Liver (tissue), 9 donors: ENCODE data around the gene BRD3OS. TPM values are rescaled to one million over a fixed set of nuclear protein-coding genes. Genes with fewer than 3 reads are reported as not detected.

Experiments used
- DNase-seq: peaks from one replicate; pipeline ENCODE4 v3.0.0-alpha.2; 2017; ENCODE audit warnings: low spot score
- H3K27ac ChIP-seq, 2 donors: one replicate each; pipeline ENCODE4 v1.7.0; 2013; ENCODE audit warnings: inconsistent platforms in 2 of 2, low read length in 2 of 2, control low read depth in 1 of 2, low read depth in 1 of 2, mild to moderate bottlenecking in 1 of 2
- H3K27me3 ChIP-seq, 4 donors: one replicate each; pipeline versions ENCODE4 v1.6.1 to v1.7.0; 2013; ENCODE audit warnings: low read length in 3 of 4, inconsistent platforms in 1 of 4, mild to moderate bottlenecking in 1 of 4, moderate library complexity in 1 of 4; ENCODE audit not compliant: control insufficient read depth in 4 of 4, insufficient read depth in 4 of 4
- H3K36me3 ChIP-seq, 4 donors: one replicate each; pipeline versions ENCODE4 v1.6.1 to v1.7.0; 2013; ENCODE audit warnings: low read length in 3 of 4, mild to moderate bottlenecking in 3 of 4, low read depth in 1 of 4, moderate library complexity in 1 of 4; ENCODE audit not compliant: control insufficient read depth in 4 of 4, insufficient read depth in 3 of 4
- H3K4me1 ChIP-seq, 4 donors: one replicate each; pipeline versions ENCODE4 v1.6.1 to v1.7.0; 2013; ENCODE audit warnings: low read length in 3 of 4, mild to moderate bottlenecking in 3 of 4, moderate library complexity in 1 of 4; ENCODE audit not compliant: control insufficient read depth in 4 of 4, insufficient read depth in 4 of 4
- H3K4me3 ChIP-seq, 3 donors: one replicate each; pipeline versions ENCODE4 v1.6.1 to v1.7.0; 2013; ENCODE audit warnings: low read length in 3 of 3, control low read depth in 1 of 3, low read depth in 1 of 3, mild to moderate bottlenecking in 1 of 3
- H3K9ac ChIP-seq, 2 donors: one replicate each; pipeline ENCODE4 v1.7.0; 2013; ENCODE audit warnings: low read length in 2 of 2, mild to moderate bottlenecking in 2 of 2, moderate library complexity in 2 of 2, control low read depth in 1 of 2, low read depth in 1 of 2
- H3K9me3 ChIP-seq, 4 donors: one replicate each; pipeline versions ENCODE4 v1.6.1 to v1.7.0; 2013; ENCODE audit warnings: low read length in 3 of 4; ENCODE audit not compliant: control insufficient read depth in 4 of 4
- ATF3 ChIP-seq: IDR thresholded peaks from 2 replicates; pipeline ENCODE4 v1.6.1; 2016; ENCODE audit warnings: antibody characterized with exemption
- EGR1 ChIP-seq, 2 donors: IDR thresholded peaks; 2 replicates each; pipeline ENCODE4 v1.6.1; 2016 to 2018; ENCODE audit warnings: antibody characterized with exemption in 2 of 2, low read depth in 2 of 2
- FOXA1 ChIP-seq: IDR thresholded peaks from 2 replicates; pipeline ENCODE4 v1.6.1; 2016; ENCODE audit warnings: antibody characterized with exemption
- FOXA2 ChIP-seq: IDR thresholded peaks from 2 replicates; pipeline ENCODE4 v1.6.1; 2016; ENCODE audit warnings: antibody characterized with exemption
- GABPA ChIP-seq, 2 donors: IDR thresholded peaks in 1 of 2; conservative IDR thresholded peaks in 1 of 2; 2 replicates each; pipeline ENCODE4 v1.6.1; 2016; ENCODE audit warnings: antibody characterized with exemption in 2 of 2, mild to moderate bottlenecking in 1 of 2, moderate library complexity in 1 of 2
- HNF4A ChIP-seq, 2 donors: conservative IDR thresholded peaks; 2 replicates each; pipeline ENCODE4 v1.6.1; 2016; ENCODE audit warnings: antibody characterized with exemption in 2 of 2, mild to moderate bottlenecking in 2 of 2
- HNF4G ChIP-seq: IDR thresholded peaks from 2 replicates; pipeline ENCODE4 v1.6.1; 2016; ENCODE audit warnings: antibody characterized with exemption
- JUND ChIP-seq, 2 donors: IDR thresholded peaks; 2 replicates each; pipeline ENCODE4 v1.6.1; 2016; ENCODE audit warnings: antibody characterized with exemption in 2 of 2
- NR2F2 ChIP-seq: IDR thresholded peaks from 2 replicates; pipeline ENCODE4 v1.6.1; 2016; ENCODE audit warnings: antibody characterized with exemption
- RAD21 ChIP-seq, 2 donors: IDR thresholded peaks; 2 replicates each; pipeline ENCODE4 v1.6.1; 2016; ENCODE audit warnings: antibody characterized with exemption in 2 of 2, mild to moderate bottlenecking in 2 of 2
- REST ChIP-seq: IDR thresholded peaks from 2 replicates; pipeline ENCODE4 v1.6.1; 2016; ENCODE audit warnings: antibody characterized with exemption, mild to moderate bottlenecking
- RXRA ChIP-seq, 2 donors: IDR thresholded peaks; 2 replicates each; pipeline ENCODE4 v1.6.1; 2017 to 2018; ENCODE audit warnings: antibody characterized with exemption in 2 of 2, mild to moderate bottlenecking in 1 of 2
- SP1 ChIP-seq: IDR thresholded peaks from 2 replicates; pipeline ENCODE4 v1.6.1; 2018; ENCODE audit warnings: antibody characterized with exemption, mild to moderate bottlenecking
- TAF1 ChIP-seq: conservative IDR thresholded peaks from 2 replicates; pipeline ENCODE4 v1.6.1; 2016; ENCODE audit warnings: antibody characterized with exemption, mild to moderate bottlenecking
- YY1 ChIP-seq: IDR thresholded peaks from 2 replicates; pipeline ENCODE4 v1.6.1; 2016; ENCODE audit warnings: antibody characterized with exemption, mild to moderate bottlenecking
- ZBTB33 ChIP-seq: IDR thresholded peaks from 2 replicates; pipeline ENCODE4 v1.6.1; 2016; ENCODE audit warnings: antibody characterized with exemption
- WGBS: extraction: QIAGEN DNeasy Blood & Tissue Kit; methylation state at CpG from one replicate; pipeline ENCODE4 v1.1.7; 2013; 5-methylcytosine and 5-hydroxymethylcytosine counted together
- polyA plus RNA-seq, 2 donors: library from polyadenylated mRNA; stranded (reverse) in 1 of 2; unstranded in 1 of 2; fragments of 200-250 nt in 1 of 2; fragments of >200 nt in 1 of 2; fragmentation: Nextera tagmentation in 1 of 2; extraction: Ambion mirVana in 1 of 2; gene quantifications; one replicate each; pipeline versions ENCODE4 v1.2.1 to v1.2.3, GENCODE V29; 2013 to 2015
- total RNA-seq, 2 donors: library from RNA; depleted of rRNA; stranded (reverse); fragments of >200 nt; gene quantifications; one replicate each; pipeline ENCODE4 v1.2.3, GENCODE V29; 2014
- TF ChIP-seq, protein P1 (sequence below): IDR thresholded peaks from 2 replicates; pipeline ENCODE4 v1.6.1; 2016; ENCODE audit warnings: antibody characterized with exemption
- TF ChIP-seq, protein P2 (sequence below): fragments of 150-350 bp; IDR thresholded peaks from 2 replicates; pipeline ENCODE4 v1.5.1; 2017; ENCODE audit warnings: improper control_type of control experiment, low read depth, low read length; ENCODE audit not compliant: missing input control
- donor health status: healthy.
- donor health status: healthy.
- donor health status: healthy.
- donor health status: healthy.
- donor health status: healthy.

The BRD3OS gene
- total and polyA plus RNA-seq, 4 donors: 2.1 to 5.1 (median 2.9) TPM

DNA sequence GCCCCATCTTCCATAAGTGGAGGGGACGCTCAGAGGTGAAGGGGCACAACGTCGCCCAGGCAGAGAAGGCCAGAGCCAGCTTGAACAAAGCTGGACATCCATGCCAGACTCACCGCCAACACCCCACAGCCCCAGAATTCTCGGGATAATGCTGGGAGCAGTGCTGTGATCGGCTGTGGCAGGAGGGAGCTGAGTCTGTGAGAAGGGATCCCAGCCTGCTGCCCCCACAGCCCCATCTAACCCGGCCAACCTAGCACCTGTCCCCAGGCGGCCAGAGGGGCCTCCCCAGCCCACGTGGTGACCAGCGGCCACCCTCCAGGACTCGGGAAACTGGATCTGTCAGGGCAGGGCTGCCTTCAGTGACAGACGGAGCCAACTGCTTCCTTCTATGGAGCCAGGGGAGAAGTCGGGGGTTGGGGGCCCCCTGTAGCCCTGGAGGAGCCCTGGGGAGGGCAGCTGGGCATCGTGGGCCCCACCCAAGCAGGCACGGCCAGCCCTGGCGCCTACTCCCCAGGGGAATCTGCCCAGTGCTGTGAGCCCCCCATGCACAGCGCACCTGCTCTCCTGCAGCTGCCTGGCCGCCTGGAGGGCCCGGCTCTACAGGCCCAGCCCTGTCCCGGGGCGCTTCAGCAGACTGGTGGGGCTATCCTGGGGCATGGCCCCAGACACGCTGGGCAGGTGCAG, 36.5 kb downstream of the BRD3OS start:
- Histone ChIP-seq H3K4me1 (peaks cover 28 to 68% (median 54%) of the 10 kb centered on the region in 4 donors), H3K9me3 (no peaks in the 10 kb centered on the region), H3K4me3 (no peak overlapping the region), H3K27me3 (no peaks in the 10 kb centered on the region), H3K9ac (no peak overlapping the region), H3K27ac (no peak overlapping the region), H3K36me3 (no peaks in the 10 kb centered on the region)
- DNase-seq: no peak
- 88% methylated on average over 22 of the region's 22 CpGs for WGBS
- TF ChIP-seq YY1 (no peak), TAF1 (no peak), SP1 (no peak), ZBTB33 (no peak), RXRA (IDR thresholded peaks at IDR 0.05) (no peak), GABPA (IDR thresholded peaks at IDR 0.05 in 1 of 2, conservative IDR thresholded peaks at IDR 0.05 in 1 of 2) (no peak), FOXA1 (no peak), EGR1 (IDR thresholded peaks at IDR 0.05; ENCODE audit: low read depth in 2 of 2) (no peak), JUND (IDR thresholded peaks at IDR 0.05) (no peak), HNF4G (no peak), HNF4A (conservative IDR thresholded peaks at IDR 0.05) (no peak), NR2F2 (no peak), FOXA2 (no peak), REST (no peak), ATF3 (no peak), RAD21 (IDR thresholded peaks at IDR 0.05) (no peak)
- TF ChIP-seq, protein P1, sequence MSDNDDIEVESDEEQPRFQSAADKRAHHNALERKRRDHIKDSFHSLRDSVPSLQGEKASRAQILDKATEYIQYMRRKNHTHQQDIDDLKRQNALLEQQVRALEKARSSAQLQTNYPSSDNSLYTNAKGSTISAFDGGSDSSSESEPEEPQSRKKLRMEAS: no peak

GRCh38 chr9:134062461-134063087, 37.3 kb downstream of the BRD3OS start:
- WGBS: 90% methylated on average over 22 of the region's 22 CpGs
- TF ChIP-seq ZBTB33: no peak
- no peak for TF ChIP-seq GABPA (IDR thresholded peaks at IDR 0.05 in 1 of 2, conservative IDR thresholded peaks at IDR 0.05 in 1 of 2)
- no peak for TF ChIP-seq RAD21 (IDR thresholded peaks at IDR 0.05)
- no peak for TF ChIP-seq NR2F2
- no peak for TF ChIP-seq HNF4A (conservative IDR thresholded peaks at IDR 0.05)
- no peak for TF ChIP-seq RXRA (IDR thresholded peaks at IDR 0.05)
- no peak for TF ChIP-seq HNF4G
- no peak for TF ChIP-seq YY1
- no peak for TF ChIP-seq FOXA1
- no peak for TF ChIP-seq TAF1
- TF ChIP-seq, protein P2, sequence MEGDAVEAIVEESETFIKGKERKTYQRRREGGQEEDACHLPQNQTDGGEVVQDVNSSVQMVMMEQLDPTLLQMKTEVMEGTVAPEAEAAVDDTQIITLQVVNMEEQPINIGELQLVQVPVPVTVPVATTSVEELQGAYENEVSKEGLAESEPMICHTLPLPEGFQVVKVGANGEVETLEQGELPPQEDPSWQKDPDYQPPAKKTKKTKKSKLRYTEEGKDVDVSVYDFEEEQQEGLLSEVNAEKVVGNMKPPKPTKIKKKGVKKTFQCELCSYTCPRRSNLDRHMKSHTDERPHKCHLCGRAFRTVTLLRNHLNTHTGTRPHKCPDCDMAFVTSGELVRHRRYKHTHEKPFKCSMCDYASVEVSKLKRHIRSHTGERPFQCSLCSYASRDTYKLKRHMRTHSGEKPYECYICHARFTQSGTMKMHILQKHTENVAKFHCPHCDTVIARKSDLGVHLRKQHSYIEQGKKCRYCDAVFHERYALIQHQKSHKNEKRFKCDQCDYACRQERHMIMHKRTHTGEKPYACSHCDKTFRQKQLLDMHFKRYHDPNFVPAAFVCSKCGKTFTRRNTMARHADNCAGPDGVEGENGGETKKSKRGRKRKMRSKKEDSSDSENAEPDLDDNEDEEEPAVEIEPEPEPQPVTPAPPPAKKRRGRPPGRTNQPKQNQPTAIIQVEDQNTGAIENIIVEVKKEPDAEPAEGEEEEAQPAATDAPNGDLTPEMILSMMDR: no peak
- TF ChIP-seq FOXA2: no peak
- TF ChIP-seq SP1: no peak
- TF ChIP-seq, protein P1: no peak

More at GRCh38 chr9:134062461-134063087, 37.3 kb downstream of the BRD3OS start:
- Histone ChIP-seq H3K36me3 (no peaks in the 10 kb centered on the region), H3K9ac (no peak overlapping the region), H3K27ac (no peak overlapping the region), H3K4me3 (no peak overlapping the region), H3K4me1 (peaks cover 21 to 64% (median 47%) of the 10 kb centered on the region in 4 donors), H3K27me3 (no peaks in the 10 kb centered on the region), H3K9me3 (no peaks in the 10 kb centered on the region)
- no peak for DNase-seq
